SK-N-SH (cell line): ENCODE measurements around the gene CAPZA2.

Experiments used
- CTCF ChIP-seq: fragments of 200-600 bp; sonication (generic); IDR thresholded peaks from 2 replicates; pipeline ENCODE4 v1.6.1; 2017; ENCODE audit warnings: antibody characterized with exemption, mild to moderate bottlenecking, moderate library complexity
- FOXJ3 ChIP-seq: sonication (generic); formaldehyde crosslinking; IDR thresholded peaks from 2 replicates; pipeline ENCODE4 v1.5.1; 2020; ENCODE audit warnings: mild to moderate bottlenecking, missing genetic modification reagents
- JUND ChIP-seq: IDR thresholded peaks from 2 replicates; pipeline ENCODE4 v1.4.0; 2012
- NFIC ChIP-seq: IDR thresholded peaks from 2 replicates; pipeline ENCODE4 v1.4.0; 2012; ENCODE audit warnings: borderline replicate concordance
- SMC3 ChIP-seq: IDR thresholded peaks from 2 replicates; pipeline ENCODE4 v1.6.1; 2012; ENCODE audit warnings: low read depth, low read length, improper control_type of control experiment
- TAF1 ChIP-seq: IDR thresholded peaks from 2 replicates; pipeline ENCODE4 v1.6.1; 2012; ENCODE audit warnings: low read depth, mild to moderate bottlenecking, low read length, moderate library complexity, borderline replicate concordance
- YY1 ChIP-seq: IDR thresholded peaks from 2 replicates; pipeline ENCODE4 v1.4.0; 2012; ENCODE audit warnings: low read depth, mild to moderate bottlenecking

GRCh38 chr7:116842371-116842770 lies 20.0 kb upstream of the CAPZA2 start:
- TF ChIP-seq FOXJ3 (CRISPR knock-in tag), result no peak
- no peak for TF ChIP-seq CTCF
- no peak for TF ChIP-seq SMC3
- TF ChIP-seq JUND, result no peak
- TF ChIP-seq TAF1, result no peak
- TF ChIP-seq NFIC, result no peak
- no peak for TF ChIP-seq YY1
